RWPE2 (cell line): Measurements from ENCODE around the gene INTS11.

Experiments
- ATAC-seq: fragments of 200-7000 bp; cut with Tn5 transposase; 3 replicates; pipeline ENCODE4 v1.9.1; 2021; ENCODE audit warnings: low read depth
- DNase-seq: peaks from one replicate; pipeline ENCODE4 v3.0.0-alpha.2; 2020; ENCODE audit warnings: low spot score
- H3K27ac ChIP-seq: fragments of 450-650 bp; 2 replicates; pipeline ENCODE4 v1.5.1; 2017; ENCODE audit warnings: mild to moderate bottlenecking; ENCODE audit not compliant: poor library complexity, severe bottlenecking
- H3K27me3 ChIP-seq: fragments of 250-450 bp; sonication (Bioruptor Pico); 2 replicates; pipeline ENCODE4 v1.5.1; 2021; ENCODE audit warnings: mild to moderate bottlenecking, moderate library complexity; ENCODE audit not compliant: insufficient read depth, poor library complexity, severe bottlenecking
- H3K36me3 ChIP-seq: fragments of 250-450 bp; sonication (Bioruptor Pico); 2 replicates; pipeline ENCODE4 v1.5.1; 2020; ENCODE audit warnings: low read depth, mild to moderate bottlenecking, moderate library complexity
- H3K4me1 ChIP-seq: fragments of 250-450 bp; sonication (Bioruptor Pico); 2 replicates; pipeline ENCODE4 v1.5.1; 2021; ENCODE audit warnings: mild to moderate bottlenecking, moderate library complexity; ENCODE audit not compliant: insufficient read depth, poor library complexity, severe bottlenecking
- H3K4me3 ChIP-seq: fragments of 250-450 bp; sonication (Bioruptor Pico); 2 replicates; pipeline ENCODE4 v1.5.1; 2021; ENCODE audit warnings: mild to moderate bottlenecking, moderate library complexity; ENCODE audit not compliant: severe bottlenecking
- H3K9me3 ChIP-seq: fragments of 250-450 bp; sonication (Bioruptor Pico); 2 replicates; pipeline ENCODE4 v1.5.1; 2021; ENCODE audit warnings: mild to moderate bottlenecking, moderate library complexity; ENCODE audit not compliant: severe bottlenecking
- TF ChIP-seq, protein P1 (sequence below): fragments of 450-650 bp; IDR thresholded peaks from one replicate; pipeline ENCODE4 v1.5.1; 2017; ENCODE audit warnings: mild to moderate bottlenecking, moderate library complexity; ENCODE audit not compliant: poor library complexity, severe bottlenecking

The INTS11 gene

DNA sequence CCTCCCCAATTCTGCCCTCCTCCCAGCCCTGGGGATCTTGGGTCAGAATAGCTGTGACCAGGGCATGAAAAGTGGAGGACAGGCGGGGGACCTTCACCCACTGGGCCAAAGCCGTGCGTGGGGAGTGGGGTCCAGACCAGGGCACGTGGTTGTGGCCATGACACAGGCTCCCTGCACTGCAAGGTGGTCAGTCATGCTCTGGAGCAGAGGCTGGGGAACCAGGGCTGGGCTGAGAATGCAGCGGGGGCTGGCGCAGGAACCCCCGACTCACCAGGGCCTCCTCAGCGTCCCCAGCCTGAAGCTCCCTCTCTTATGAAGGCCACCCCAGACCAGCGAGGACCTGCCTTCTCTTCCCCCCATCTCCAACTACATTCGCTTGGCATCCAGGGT is 22.0 kb upstream of the INTS11 start:
- Histone ChIP-seq H3K9me3 (no peaks in the 10 kb centered on the region), H3K27ac (peak overlapping the region; percentile 98), H3K36me3 (peaks cover 3% of the 10 kb centered on the region), H3K27me3 (no peaks in the 10 kb centered on the region), H3K4me1 (peaks cover 26% of the 10 kb centered on the region), H3K4me3 (no peak overlapping the region)
- ATAC-seq (no peak), DNase-seq (peak; percentile 54)
- TF ChIP-seq, protein P1, sequence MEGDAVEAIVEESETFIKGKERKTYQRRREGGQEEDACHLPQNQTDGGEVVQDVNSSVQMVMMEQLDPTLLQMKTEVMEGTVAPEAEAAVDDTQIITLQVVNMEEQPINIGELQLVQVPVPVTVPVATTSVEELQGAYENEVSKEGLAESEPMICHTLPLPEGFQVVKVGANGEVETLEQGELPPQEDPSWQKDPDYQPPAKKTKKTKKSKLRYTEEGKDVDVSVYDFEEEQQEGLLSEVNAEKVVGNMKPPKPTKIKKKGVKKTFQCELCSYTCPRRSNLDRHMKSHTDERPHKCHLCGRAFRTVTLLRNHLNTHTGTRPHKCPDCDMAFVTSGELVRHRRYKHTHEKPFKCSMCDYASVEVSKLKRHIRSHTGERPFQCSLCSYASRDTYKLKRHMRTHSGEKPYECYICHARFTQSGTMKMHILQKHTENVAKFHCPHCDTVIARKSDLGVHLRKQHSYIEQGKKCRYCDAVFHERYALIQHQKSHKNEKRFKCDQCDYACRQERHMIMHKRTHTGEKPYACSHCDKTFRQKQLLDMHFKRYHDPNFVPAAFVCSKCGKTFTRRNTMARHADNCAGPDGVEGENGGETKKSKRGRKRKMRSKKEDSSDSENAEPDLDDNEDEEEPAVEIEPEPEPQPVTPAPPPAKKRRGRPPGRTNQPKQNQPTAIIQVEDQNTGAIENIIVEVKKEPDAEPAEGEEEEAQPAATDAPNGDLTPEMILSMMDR, result no peak

DNA sequence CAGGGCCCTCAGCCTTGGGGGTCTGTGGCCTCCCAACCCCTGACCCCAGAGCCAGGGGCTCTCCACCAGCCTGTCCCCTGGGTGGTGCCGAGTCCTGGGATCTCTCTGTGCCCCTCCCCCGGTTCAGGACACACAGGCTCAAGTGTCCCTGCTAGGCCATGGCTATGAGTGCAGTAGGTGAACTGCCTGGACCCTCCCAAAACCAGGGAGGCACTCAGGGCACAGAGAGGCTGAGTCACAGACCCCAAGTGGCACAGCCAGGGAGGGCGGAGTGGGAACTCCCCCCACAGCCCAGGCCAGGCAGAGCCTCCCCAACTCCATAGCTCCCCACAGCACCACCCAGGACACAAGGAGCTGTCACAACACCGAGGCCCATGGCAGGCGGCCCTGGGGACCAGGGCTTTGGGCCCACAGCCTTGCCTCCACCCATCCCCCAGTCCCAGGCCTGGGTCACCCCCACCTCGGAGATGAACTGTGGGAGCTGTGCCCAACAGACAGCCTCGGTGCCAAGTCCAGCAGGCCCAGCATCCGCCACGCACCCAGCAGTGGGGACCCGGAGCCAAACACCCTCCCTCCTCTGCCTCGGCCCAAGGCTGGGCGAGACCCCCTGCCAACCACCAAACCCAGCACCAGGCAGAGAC is 21.5 kb upstream of the INTS11 start:
- no peak for ATAC-seq
- no peak overlapping the region for H3K4me3 ChIP-seq

DNA sequence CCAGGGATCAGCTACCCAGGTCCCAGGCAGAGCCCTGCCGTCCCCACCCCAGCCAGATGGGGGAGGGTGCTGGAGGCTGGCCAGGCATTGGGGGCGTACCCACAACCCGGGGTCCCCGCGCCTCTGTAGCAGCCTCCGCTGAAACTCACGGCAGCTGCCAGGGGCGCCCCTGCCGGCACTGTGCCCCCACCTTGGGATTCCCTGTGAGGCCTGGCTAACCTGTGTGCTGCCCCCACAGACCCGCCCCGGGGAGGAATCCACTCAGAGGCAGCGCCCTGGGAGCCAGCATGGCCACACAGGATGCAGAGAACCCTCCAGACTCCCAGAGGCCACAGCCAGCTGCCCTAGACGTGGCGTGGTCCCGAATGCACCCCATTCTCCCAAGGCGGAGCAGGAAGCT is 20.9 kb upstream of the INTS11 start:
- peak; percentile 42 for ATAC-seq
- peak overlapping the region; percentile 98 for H3K27ac ChIP-seq
- peak overlapping the region; percentile 0 for H3K4me3 ChIP-seq
- H3K4me1 ChIP-seq, result peaks cover 26% of the 10 kb centered on the region
- H3K27me3 ChIP-seq, result no peaks in the 10 kb centered on the region
- TF ChIP-seq, protein P1, result no peak
- peak; percentile 82 for DNase-seq
- peaks cover 14% of the 10 kb centered on the region for H3K36me3 ChIP-seq
- H3K9me3 ChIP-seq, result no peaks in the 10 kb centered on the region

More for the DNA sequence above, 21.5 kb upstream of the INTS11 start:
- no peak for DNase-seq
- no peaks in the 10 kb centered on the region for H3K9me3 ChIP-seq
- H3K36me3 ChIP-seq, result peaks cover 8% of the 10 kb centered on the region
- peaks cover 26% of the 10 kb centered on the region for H3K4me1 ChIP-seq
- peak overlapping the region; percentile 98 for H3K27ac ChIP-seq
- no peaks in the 10 kb centered on the region for H3K27me3 ChIP-seq
- TF ChIP-seq, protein P1, result no peak

DNA sequence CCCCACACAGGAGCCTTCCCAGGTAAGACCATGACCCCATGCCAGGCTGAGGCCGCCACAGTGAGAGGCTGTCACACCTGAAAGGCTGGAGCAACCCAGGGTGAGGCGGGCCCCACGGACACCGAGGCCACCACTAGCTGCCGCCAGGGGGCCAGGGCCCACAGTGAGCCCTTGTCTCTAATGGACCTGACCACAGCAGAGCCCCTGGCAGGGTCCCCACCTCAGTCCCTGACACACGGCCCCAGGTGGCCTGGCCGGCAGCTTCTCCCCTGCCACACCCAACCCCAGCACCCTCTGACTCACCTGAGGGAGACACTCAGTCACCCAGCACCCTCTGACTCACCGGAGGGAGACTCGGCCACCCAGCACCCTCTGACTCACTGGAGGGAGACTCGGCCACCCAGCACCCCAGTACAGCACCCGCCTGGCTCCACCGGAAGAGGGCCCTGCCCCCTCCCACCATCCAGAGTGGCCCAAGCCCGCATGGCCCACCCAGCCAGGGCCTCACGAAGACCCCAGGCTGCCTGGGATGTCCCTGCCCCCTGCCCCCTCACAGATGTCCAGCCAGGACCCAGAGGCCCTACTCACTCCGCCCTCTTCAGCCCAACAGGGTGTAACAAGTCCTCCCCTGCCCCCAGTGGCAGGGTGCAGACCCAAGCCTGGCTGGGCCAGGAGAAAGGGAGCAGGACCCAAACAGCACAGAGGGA is 20.3 kb upstream of the INTS11 start:
- Histone ChIP-seq H3K9me3 (no peaks in the 10 kb centered on the region), H3K27me3 (no peaks in the 10 kb centered on the region), H3K36me3 (peaks cover 19% of the 10 kb centered on the region), H3K4me3 (peak overlapping the region; percentile 0), H3K4me1 (peaks cover 26% of the 10 kb centered on the region), H3K27ac (peak overlapping the region; percentile 98)
- DNase-seq, result peak; percentile 97
- TF ChIP-seq, protein P1, result peak; percentile 43
- ATAC-seq, result peak; percentile 75
